ENCODE data around the gene ARHGEF33.

GRCh38 chr2:38862476-38862875 is 27.2 kb upstream of the ARHGEF33 start:
- TF ChIP-seq CTCF (IDR thresholded peaks at IDR 0.05; ENCODE audit: poor library complexity), result no peak
- no peak for TF ChIP-seq EZH2 (IDR thresholded peaks at IDR 0.05; ENCODE audit: borderline replicate concordance)

Data from hepatocyte (in vitro differentiated cells).